ENCODE data around the gene NFU1. TPM values are rescaled to one million over a fixed set of nuclear protein-coding genes. Genes with fewer than 3 reads are reported as not detected.
"Not testable (repeated sequence)": the region's sequence is repeated elsewhere in the genome, so short reads cannot be mapped to it uniquely, and the experiment has no call there.

Gene NFU1
- total and polyA plus RNA-seq, 7 experiments from 2014 or later, result 16.1 to 76.4 (median 23.4) TPM

GRCh38 chr2:69443673-69444072 is 6.4 kb upstream of the NFU1 start:
- POLR2A ChIA-PET; H3K4me1 ChIP-seq (ENCODE audit: control insufficient read depth in 2 of 2, insufficient read depth in 2 of 2, low read length in 2 of 2); H3K27me3 ChIP-seq (ENCODE audit: control insufficient read depth in 2 of 2, insufficient read depth in 2 of 2, low read length in 2 of 2); H3K27me3 Mint-ChIP-seq; H3K4me1 Mint-ChIP-seq; DNase-seq; H3K27ac ChIP-seq (ENCODE audit: low read depth, low read length); H3K9me3 ChIP-seq (ENCODE audit: control insufficient read depth in 2 of 3, low read length in 3 of 3); intact Hi-C loops (cut with micrococcal nuclease); H3K27ac Mint-ChIP-seq; H3K9me3 Mint-ChIP-seq; H3K4me3 ChIP-seq (ENCODE audit: low read length); ATAC-seq; H3K4me3 Mint-ChIP-seq; H3K36me3 ChIP-seq (ENCODE audit: control insufficient read depth in 2 of 3, insufficient read depth in 3 of 3, low read length in 3 of 3); CTCF ChIA-PET: not testable (repeated sequence)
- H3K36me3 Mint-ChIP-seq, result peaks cover 4 to 22% (median 17%) of the 10 kb centered on the region in 5 donors

GRCh38 chr2:69439499-69439898 is 2.3 kb upstream of the NFU1 start:
- Mint-ChIP-seq H3K36me3 (peaks cover 0 to 19% (median 16%) of the 10 kb centered on the region in 5 donors), H3K4me1 (peaks cover 12 to 45% (median 34%) of the 10 kb centered on the region in 7 donors), H3K4me3 (peak overlapping the region in 5 of 10 donors; percentile 27 to 94 (median 56)), H3K27ac (peak overlapping the region in 8 of 9 donors; percentile 44 to 100 (median 95))
- H3K36me3 ChIP-seq (ENCODE audit: control insufficient read depth in 2 of 3, insufficient read depth in 3 of 3, low read length in 3 of 3); ATAC-seq; H3K4me3 ChIP-seq (ENCODE audit: low read length); H3K27me3 Mint-ChIP-seq; H3K9me3 Mint-ChIP-seq; H3K27ac ChIP-seq (ENCODE audit: low read depth, low read length); H3K27me3 ChIP-seq (ENCODE audit: control insufficient read depth in 2 of 2, insufficient read depth in 2 of 2, low read length in 2 of 2); CTCF ChIA-PET; H3K9me3 ChIP-seq (ENCODE audit: control insufficient read depth in 2 of 3, low read length in 3 of 3): not testable (repeated sequence)
- peak in 6 of 9 donors; percentile 8 to 33 (median 22) for DNase-seq
- H3K4me1 ChIP-seq (ENCODE audit: control insufficient read depth in 2 of 2, insufficient read depth in 2 of 2, low read length in 2 of 2), result peaks cover 18 to 21% of the 10 kb centered on the region in 2 donors
- intact Hi-C loops (cut with micrococcal nuclease), result loop anchor here (5.0 to 10.0 kb wide), 4 partner anchors 33 to 863 kb away; partner anchors contain the start of genes C2orf42 (in 1 of the 2) and FAM136A (in 1 of the 2)
- POLR2A ChIA-PET, result interaction anchor here (0.8 kb wide), 1 partner anchor 9 kb away, joined by 3 read pairs; no protein-coding TSS in a partner anchor

GRCh38 chr2:69438580-69438979 is 1.3 kb upstream of the NFU1 start:
- Histone ChIP-seq H3K9me3 (ENCODE audit: control insufficient read depth in 2 of 3, low read length in 3 of 3) (no peaks in the 10 kb centered on the region), H3K4me1 (ENCODE audit: control insufficient read depth in 2 of 2, insufficient read depth in 2 of 2, low read length in 2 of 2) (peaks cover 18 to 21% of the 10 kb centered on the region in 2 donors), H3K27me3 (ENCODE audit: control insufficient read depth in 2 of 2, insufficient read depth in 2 of 2, low read length in 2 of 2) (no peaks in the 10 kb centered on the region), H3K4me3 (ENCODE audit: low read length) (no peak overlapping the region), H3K36me3 (ENCODE audit: control insufficient read depth in 2 of 3, insufficient read depth in 3 of 3, low read length in 3 of 3) (peaks cover 0 to 4% (median 0%) of the 10 kb centered on the region in 3 experiments), H3K27ac (ENCODE audit: low read depth, low read length) (peak overlapping the region; percentile 98)
- Mint-ChIP-seq H3K9me3 (peaks cover 0 to 10% (median 0%) of the 10 kb centered on the region in 11 donors), H3K27me3 (no peaks in the 10 kb centered on the region), H3K4me3 (peak overlapping the region in 7 of 10 donors; percentile 58 to 100 (median 94)), H3K4me1 (peaks cover 14 to 48% (median 38%) of the 10 kb centered on the region in 7 donors), H3K36me3 (peaks cover 0 to 19% (median 16%) of the 10 kb centered on the region in 5 donors), H3K27ac (peak overlapping the region; percentile 97 to 100 (median 99))
- intact Hi-C loops (cut with micrococcal nuclease), result loop anchor here (5.0 to 10.0 kb wide), 4 partner anchors 34 to 864 kb away; partner anchors contain the start of genes C2orf42 (in 1 of the 2) and FAM136A (in 1 of the 2)
- no peak for DNase-seq
- ATAC-seq, result no peak
- ChIA-PET POLR2A (interaction anchor here (0.7 to 2.5 kb wide), 2 partner anchors 206 to 648 kb away, joined by 4 to 14 read pairs; partner anchors contain the start of gene AAK1), CTCF (no interaction called here)

- Mint-ChIP-seq H3K36me3 (peaks cover 0 to 19% (median 16%) of the 10 kb centered on the region in 5 donors), H3K4me3 (peak overlapping the region; percentile 92 to 100 (median 94)), H3K4me1 (peaks cover 14 to 48% (median 38%) of the 10 kb centered on the region in 7 donors), H3K9me3 (peaks cover 0 to 10% (median 0%) of the 10 kb centered on the region in 11 donors), H3K27ac (peak overlapping the region; percentile 97 to 100 (median 99)), H3K27me3 (no peaks in the 10 kb centered on the region)
- no peak for DNase-seq
- CTCF ChIA-PET, result interaction anchor here (0.9 to 1.0 kb wide), 2 partner anchors 9 to 391 kb away, joined by 3 read pairs; no protein-coding TSS in a partner anchor
- ATAC-seq, result no peak
- Histone ChIP-seq H3K9me3 (ENCODE audit: control insufficient read depth in 2 of 3, low read length in 3 of 3) (no peaks in the 10 kb centered on the region), H3K4me3 (ENCODE audit: low read length) (peak overlapping the region; percentile 68), H3K4me1 (ENCODE audit: control insufficient read depth in 2 of 2, insufficient read depth in 2 of 2, low read length in 2 of 2) (peaks cover 18 to 21% of the 10 kb centered on the region in 2 donors), H3K27me3 (ENCODE audit: control insufficient read depth in 2 of 2, insufficient read depth in 2 of 2, low read length in 2 of 2) (no peaks in the 10 kb centered on the region), H3K36me3 (ENCODE audit: control insufficient read depth in 2 of 3, insufficient read depth in 3 of 3, low read length in 3 of 3) (peaks cover 0 to 4% (median 0%) of the 10 kb centered on the region in 3 experiments), H3K27ac (ENCODE audit: low read depth, low read length) (peak overlapping the region; percentile 98)
- intact Hi-C loops (cut with micrococcal nuclease), result loop anchor here (1.0 to 10.0 kb wide), 13 partner anchors 35 to 865 kb away; partner anchors contain the start of genes C2orf42 (in 2 of the 2), GFPT1 (in 2 of the 2), TIA1 (in 2 of the 2) and AAK1 (in 1 of the 2)
- POLR2A ChIA-PET, result interaction anchor here (0.5 to 2.8 kb wide), 25 partner anchors 8 to 969 kb away, joined by 3 to 15 read pairs (median 4); partner anchors contain the start of genes AAK1, GFPT1 and SNRPG
Measured at GRCh38 chr2:69437751-69438154, 518 bp upstream of the NFU1 start.

GRCh38 chr2:69436596-69436937 is 668 bp downstream of the NFU1 start:
- H3K4me1 Mint-ChIP-seq, result peaks cover 14 to 48% (median 43%) of the 10 kb centered on the region in 7 donors
- DNase-seq, result no peak
- intact Hi-C loops (cut with micrococcal nuclease), result loop anchor here (2.0 to 10.0 kb wide), 10 partner anchors 36 to 866 kb away; partner anchors contain the start of genes C2orf42 (in 2 of the 2), TIA1 (in 2 of the 2), AAK1 (in 1 of the 2) and FAM136A (in 1 of the 2)

GRCh38 chr2:69434753-69435152 is 2.5 kb downstream of the NFU1 start:
- Histone ChIP-seq H3K27me3 (ENCODE audit: control insufficient read depth in 2 of 2, insufficient read depth in 2 of 2, low read length in 2 of 2) (no peaks in the 10 kb centered on the region), H3K4me3 (ENCODE audit: low read length) (no peak overlapping the region), H3K36me3 (ENCODE audit: control insufficient read depth in 2 of 3, insufficient read depth in 3 of 3, low read length in 3 of 3) (peaks cover 0 to 20% (median 0%) of the 10 kb centered on the region in 3 experiments), H3K9me3 (ENCODE audit: control insufficient read depth in 2 of 3, low read length in 3 of 3) (no peaks in the 10 kb centered on the region), H3K27ac (ENCODE audit: low read depth, low read length) (no peak overlapping the region), H3K4me1 (ENCODE audit: control insufficient read depth in 2 of 2, insufficient read depth in 2 of 2, low read length in 2 of 2) (peaks cover 18 to 21% of the 10 kb centered on the region in 2 donors)
- ATAC-seq (no peak), DNase-seq (no peak)
- Mint-ChIP-seq H3K36me3 (peaks cover 0 to 14% (median 10%) of the 10 kb centered on the region in 5 donors), H3K9me3 (peaks cover 0 to 7% (median 0%) of the 10 kb centered on the region in 11 donors), H3K4me1 (peaks cover 14 to 48% (median 43%) of the 10 kb centered on the region in 7 donors), H3K27ac (peak overlapping the region in 2 of 9 donors; percentile 50 to 67), H3K4me3 (peak overlapping the region in 7 of 10 donors; percentile 21 to 100 (median 56)), H3K27me3 (no peaks in the 10 kb centered on the region)
- ChIA-PET POLR2A (no interaction called here), CTCF (interaction anchor here (0.6 kb wide), 1 partner anchor 73 kb away, joined by 3 read pairs; no protein-coding TSS in a partner anchor)
- intact Hi-C loops (cut with micrococcal nuclease), result loop anchor here (5.0 to 10.0 kb wide), 4 partner anchors 38 to 868 kb away; partner anchors contain the start of genes C2orf42 (in 1 of the 2) and FAM136A (in 1 of the 2)

More at GRCh38 chr2:69436596-69436937, 668 bp downstream of the NFU1 start:
- Histone ChIP-seq H3K36me3 (ENCODE audit: control insufficient read depth in 2 of 3, insufficient read depth in 3 of 3, low read length in 3 of 3) (peaks cover 0 to 4% (median 0%) of the 10 kb centered on the region in 3 experiments), H3K9me3 (ENCODE audit: control insufficient read depth in 2 of 3, low read length in 3 of 3) (no peaks in the 10 kb centered on the region), H3K27me3 (ENCODE audit: control insufficient read depth in 2 of 2, insufficient read depth in 2 of 2, low read length in 2 of 2) (no peaks in the 10 kb centered on the region), H3K27ac (ENCODE audit: low read depth, low read length) (peak overlapping the region; percentile 98), H3K4me3 (ENCODE audit: low read length) (peak overlapping the region; percentile 68), H3K4me1 (ENCODE audit: control insufficient read depth in 2 of 2, insufficient read depth in 2 of 2, low read length in 2 of 2) (peaks cover 18 to 21% of the 10 kb centered on the region in 2 donors)
- peak overlapping the region; percentile 97 to 100 (median 99) for H3K27ac Mint-ChIP-seq
- no peak for ATAC-seq
- peaks cover 0 to 10% (median 0%) of the 10 kb centered on the region in 11 donors for H3K9me3 Mint-ChIP-seq
- CTCF ChIA-PET, result interaction anchor here (0.9 to 1.0 kb wide), 4 partner anchors 46 to 89 kb away, joined by 3 to 4 read pairs (median 4); no protein-coding TSS in a partner anchor
- H3K36me3 Mint-ChIP-seq, result peaks cover 0 to 21% (median 16%) of the 10 kb centered on the region in 5 donors
- no peaks in the 10 kb centered on the region for H3K27me3 Mint-ChIP-seq
- peak overlapping the region; percentile 92 to 100 (median 94) for H3K4me3 Mint-ChIP-seq
- POLR2A ChIA-PET, result interaction anchor here (0.6 to 2.8 kb wide), 24 partner anchors 8 to 857 kb away, joined by 3 to 15 read pairs (median 4); partner anchors contain the start of genes AAK1, C2orf42, GFPT1 and SNRNP27
